HG03442 (cell line): ENCODE data around the gene SCN9A.
"Not testable (repeated sequence)": the region's sequence is repeated elsewhere in the genome, so short reads cannot be mapped to it uniquely, and the experiment has no call there.

Experiments
- ATAC-seq: cut with Tn5 transposase; IDR thresholded peaks from one replicate; pipeline ENCODE4 v1.9.1; 2021; ENCODE audit warnings: mild to moderate bottlenecking, moderate library complexity; ENCODE audit not compliant: unreplicated experiment

The SCN9A gene

GRCh38 chr2:166256896-166257295, 118.8 kb downstream of the SCN9A start:
- no peak for ATAC-seq

DNA sequence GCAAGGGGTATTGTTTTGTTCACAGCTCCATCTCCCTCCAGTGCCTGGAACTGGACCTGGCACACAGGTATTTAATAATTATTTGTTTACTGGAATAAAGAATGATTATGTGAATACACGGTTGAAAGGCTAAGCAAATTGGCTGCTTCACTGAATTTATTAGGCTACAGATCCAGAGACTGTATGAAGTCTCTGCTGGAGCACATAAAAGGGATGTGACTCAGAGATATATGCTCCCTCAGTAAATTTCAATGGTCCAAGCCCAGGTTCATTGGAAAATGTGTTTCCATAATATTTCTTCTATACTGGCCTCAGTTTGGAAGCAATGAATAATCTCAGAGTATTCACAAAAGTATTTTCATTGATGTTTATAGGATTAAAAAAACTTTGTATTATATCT, 126.4 kb downstream of the SCN9A start:
- no peak for ATAC-seq

DNA sequence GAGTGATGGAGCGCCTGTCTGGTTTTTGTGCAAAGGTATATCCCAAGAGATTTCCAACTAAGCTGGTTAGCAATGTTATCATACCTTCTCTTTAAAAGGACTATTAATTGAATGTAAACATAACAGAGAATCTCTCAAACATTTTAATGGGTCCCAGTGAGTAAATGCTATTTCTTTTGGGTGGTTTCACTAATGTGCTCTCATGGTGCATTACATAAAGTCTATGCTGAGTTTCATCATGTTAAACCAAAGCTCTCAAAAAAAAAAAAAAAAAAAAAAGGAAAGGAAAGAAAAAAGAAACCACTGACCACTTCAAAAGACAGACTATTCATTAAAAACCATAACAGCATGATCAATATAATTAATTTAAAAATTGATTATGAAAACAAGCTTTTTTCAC, 128.8 kb downstream of the SCN9A start:
- ATAC-seq = no peak

- no peak for ATAC-seq
These were observed 133.4 kb downstream of the SCN9A start for GRCh38 chr2:166242309-166242708.

DNA sequence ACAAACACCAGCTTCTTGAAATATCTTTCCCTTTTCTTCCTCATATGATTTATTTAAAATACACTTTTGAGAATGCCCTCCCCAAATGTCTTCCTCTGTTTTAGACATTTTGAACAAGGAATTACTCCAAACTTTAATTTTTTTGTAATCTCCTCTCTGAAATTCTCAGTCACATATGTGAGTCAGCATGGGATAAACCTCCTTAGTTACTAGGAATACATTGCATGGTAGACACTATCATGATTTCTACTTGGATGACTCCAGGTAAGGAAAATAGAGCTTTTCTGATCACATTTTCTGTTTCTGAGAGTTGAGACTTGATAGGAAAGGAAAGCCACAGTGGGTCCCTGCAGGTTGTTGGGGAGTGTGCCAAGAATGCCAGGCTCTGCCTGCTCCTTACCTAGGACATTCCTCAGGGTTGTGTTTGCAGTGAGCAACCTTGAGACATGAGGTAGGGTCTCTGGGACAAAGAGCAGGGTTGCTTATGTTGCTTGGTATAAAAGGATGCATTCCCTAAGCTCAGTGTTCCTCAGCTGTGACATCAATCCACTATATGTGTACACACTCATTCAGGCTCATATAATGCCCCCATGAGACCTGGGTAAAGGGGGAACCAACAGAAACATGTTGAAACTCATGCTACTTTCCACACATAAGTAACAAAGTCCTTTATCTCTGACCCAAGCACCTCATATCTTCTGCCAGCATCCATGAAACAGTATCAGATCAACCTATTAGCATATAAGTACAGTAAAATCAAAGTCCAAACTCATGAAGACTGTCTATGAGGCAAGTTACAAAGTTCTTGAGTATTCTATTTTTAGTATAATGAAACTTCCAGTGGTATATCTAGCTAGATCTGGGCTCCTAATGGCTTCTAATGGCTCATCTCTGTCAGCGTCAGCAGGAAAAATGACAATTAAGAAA, 135.1 kb downstream of the SCN9A start:
- ATAC-seq = no peak

DNA sequence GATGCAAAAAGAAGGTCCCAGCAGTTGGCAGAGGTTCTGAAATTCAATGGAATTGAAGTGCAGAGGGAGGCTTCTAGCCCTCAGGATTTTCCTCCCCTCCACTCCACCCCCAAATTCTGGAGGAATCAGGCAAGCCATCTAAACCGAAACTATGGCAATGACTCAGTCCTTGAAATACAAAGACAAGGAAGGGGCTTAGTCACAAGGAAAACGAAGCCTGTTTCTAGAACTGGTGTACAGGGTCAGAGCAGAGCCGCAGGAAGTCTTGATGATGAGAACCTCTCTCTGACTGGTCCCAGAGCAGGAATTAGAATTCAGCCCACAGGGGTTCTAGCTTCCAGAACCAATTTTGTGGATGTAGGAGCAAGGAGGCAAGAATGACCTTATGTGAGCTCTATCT, 136.2 kb downstream of the SCN9A start:
- no peak for ATAC-seq

DNA sequence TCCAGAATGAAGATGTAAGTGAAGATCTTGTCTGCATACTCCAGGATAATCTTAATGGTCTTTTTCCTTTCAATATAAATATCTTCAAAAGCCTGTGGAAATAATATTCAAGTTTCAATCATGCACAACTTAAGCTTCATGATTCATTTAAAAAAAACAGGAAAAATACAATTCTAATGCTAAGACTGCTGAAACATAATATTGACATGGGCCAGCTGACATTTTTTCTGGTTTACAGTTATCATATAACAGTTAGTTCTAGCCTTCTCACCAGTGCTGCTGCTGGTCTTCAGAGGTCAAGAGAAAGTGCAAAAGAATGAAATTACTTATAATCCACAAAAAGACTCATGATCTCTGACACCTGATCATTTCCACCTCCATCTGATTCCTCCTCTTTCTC, 137.6 kb downstream of the SCN9A start:
- no peak for ATAC-seq

GRCh38 chr2:166234112-166234846, 141.5 kb downstream of the SCN9A start:
- no peak for ATAC-seq

GRCh38 chr2:166233244-166233643, 142.5 kb downstream of the SCN9A start:
- no peak for ATAC-seq

DNA sequence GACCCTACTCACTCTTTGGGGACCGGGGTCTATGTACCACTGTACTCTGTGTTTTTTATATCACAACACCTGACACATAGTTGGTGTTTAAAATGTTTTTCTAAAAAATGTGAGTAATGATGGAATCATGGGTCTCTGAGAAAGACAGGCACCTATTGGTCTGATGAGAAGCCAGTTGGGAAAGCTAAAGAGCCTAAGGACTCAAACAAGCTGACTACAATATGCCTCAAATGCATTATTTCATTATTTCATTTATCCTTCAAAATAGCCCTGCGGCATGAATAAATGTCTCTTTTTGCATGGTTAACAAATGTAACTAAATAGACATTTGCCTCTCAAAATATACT, 145.0 kb downstream of the SCN9A start:
- ATAC-seq = no peak

DNA sequence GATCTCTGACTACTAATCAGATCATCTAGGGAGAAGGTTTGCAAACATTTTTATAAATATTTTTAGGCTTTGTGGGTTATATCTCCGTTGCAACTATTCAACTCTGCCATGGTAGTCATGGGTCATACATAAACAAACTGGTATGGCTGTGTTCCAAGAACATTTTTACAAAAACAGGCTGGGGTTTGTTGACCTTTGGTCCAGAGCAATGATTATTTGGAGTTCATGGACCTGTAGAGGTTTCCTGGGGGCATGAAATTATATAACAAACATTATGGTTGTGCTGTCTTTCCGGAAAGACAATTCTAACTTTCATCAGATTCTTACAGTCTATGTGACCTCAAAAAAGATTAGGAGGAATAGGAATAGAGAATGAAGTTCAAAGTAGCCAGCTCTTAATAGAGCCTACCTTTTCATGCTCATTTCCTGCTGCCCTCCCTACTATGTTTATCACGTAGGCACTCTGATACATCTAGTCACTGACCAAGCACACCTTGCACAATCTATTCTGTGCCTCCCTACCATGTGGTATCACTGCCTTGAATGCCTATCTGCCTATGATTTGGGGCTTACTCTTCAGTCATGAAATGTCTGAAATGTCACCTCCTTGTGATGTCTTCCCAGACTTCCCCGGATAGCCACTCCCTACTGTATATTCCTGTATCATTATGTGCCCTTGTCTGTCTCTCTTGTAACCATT, 145.6 kb downstream of the SCN9A start:
- ATAC-seq = no peak

DNA sequence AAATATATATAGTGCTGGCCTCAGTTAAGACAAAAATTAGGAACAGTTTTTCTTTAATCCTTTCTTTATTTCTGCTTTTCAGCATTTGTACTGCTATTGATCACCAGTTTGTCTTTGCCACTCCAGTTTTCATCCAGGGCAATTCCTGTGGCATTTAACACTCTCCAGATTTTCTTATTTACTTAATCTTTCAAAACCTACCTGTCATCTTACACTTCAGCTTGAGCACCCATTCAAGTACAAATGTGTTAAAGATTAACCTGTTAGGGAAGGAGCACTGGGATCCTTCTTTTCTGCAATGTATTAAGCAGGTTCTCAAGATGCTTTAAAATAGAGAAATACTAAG, 146.1 kb downstream of the SCN9A start:
- ATAC-seq = no peak

DNA sequence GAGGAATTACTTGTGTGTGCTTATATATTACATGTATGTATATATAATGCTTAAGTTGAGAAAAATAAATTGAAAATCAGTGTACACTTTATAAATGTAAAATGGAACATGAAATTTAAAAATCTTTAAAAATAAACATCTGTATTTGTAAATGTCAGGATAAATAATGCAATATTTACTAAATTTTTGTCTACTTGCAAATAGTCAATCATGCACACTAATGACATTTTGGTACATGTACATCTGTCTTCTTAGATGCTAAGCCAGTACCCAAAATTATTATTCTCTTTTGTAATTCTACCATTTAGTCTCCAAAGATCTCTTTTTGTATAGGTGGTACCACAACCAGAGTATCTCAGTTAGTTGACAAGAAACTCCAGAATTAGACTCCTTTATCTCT, 151.5 kb downstream of the SCN9A start:
- no peak for ATAC-seq

DNA sequence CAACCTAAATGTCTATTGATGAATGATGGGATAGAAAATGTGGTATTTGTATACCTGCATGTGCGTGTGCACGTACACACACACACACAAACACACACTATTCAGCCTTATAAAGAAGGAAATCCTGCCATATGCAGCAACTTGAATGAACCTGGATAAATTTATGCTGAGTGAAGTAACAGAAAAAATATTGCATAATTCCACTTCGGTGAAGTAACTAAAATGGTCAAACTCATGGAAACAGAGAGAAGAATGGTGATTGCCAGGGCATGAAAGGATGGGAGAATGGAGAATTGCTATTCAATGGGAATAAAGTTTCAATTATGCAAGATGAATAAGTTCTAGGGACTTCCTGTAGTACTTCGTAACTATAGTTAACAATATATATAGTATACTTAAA, 152.4 kb downstream of the SCN9A start:
- ATAC-seq = no peak

DNA sequence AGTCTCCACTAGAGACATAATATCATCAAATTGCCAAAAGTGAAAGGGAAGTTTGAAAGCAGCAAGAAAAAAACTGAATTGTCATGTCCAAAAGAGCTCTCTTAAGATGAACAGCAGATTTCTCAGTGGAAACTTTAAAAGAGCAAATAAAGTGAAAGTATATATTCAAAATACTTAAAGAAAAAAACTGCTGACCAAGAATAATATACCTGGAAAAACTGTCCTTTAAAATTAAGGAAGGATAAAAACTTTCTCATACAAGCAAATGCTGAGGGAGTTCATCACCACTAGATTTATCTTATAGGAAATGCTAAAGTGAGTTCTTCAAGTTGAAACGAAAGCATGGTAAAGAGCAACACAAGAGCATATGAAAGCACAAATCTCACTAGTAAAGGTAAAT, 164.7 kb downstream of the SCN9A start:
- no peak for ATAC-seq

DNA sequence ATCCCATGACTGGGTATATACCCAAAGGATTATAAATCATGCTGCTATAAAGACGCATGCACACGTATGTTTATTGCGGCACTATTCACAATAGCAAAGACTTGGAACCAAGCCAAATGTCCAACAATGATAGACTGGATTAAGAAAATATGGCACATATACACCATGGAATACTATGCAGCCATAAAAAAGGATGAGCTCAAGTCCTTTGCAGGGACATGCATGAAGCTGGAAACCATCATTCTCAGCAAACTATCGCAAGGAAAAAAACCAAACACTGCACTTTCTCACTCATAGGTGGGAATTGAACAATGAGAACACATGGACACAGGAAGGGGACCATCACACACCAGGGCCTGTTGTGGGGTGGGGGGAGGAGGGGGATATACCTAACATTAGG, 165.8 kb downstream of the SCN9A start:
- ATAC-seq = not testable (repeated sequence)

- not testable (repeated sequence) for ATAC-seq
These were observed 166.4 kb downstream of the SCN9A start for GRCh38 chr2:166209367-166209766.

- ATAC-seq = not testable (repeated sequence)
These were observed 169.6 kb downstream of the SCN9A start for GRCh38 chr2:166206153-166206552.

DNA sequence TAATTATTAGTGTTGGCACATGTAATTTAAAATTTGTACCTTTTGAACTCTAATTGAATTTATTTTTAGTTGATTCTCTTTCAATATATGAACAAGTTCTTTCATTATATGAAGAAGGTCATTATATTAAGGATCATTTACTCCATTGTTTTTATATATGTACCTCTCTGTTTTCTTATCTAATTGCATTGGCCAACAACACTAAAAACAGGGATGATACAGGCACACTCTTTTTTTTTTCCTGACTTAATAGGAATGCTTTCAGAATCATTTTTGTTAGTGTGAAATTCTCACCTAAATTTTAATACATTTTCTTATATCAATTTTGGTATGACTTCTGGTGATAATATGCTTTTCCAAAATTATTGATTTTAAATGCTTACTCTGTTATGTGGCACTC, 173.0 kb downstream of the SCN9A start:
- ATAC-seq = no peak

DNA sequence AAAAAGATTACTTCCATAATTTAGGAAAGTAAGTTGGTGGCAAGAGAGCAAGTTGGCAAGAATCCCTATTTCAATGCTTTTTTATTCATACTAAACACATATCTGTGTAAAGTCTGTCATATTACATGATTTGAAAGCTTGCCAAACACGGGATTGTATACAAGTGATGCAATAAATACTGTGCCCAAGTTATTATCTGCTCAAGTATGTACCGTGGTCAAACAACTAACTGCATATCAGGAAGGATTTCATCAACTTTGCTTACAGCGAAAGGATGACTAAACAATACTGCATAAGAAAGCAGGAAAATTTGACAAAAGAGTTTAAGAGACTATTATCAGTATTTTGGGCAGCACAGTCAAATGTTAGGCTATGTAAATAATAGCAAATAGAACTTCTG, 178.3 kb downstream of the SCN9A start:
- ATAC-seq = no peak

DNA sequence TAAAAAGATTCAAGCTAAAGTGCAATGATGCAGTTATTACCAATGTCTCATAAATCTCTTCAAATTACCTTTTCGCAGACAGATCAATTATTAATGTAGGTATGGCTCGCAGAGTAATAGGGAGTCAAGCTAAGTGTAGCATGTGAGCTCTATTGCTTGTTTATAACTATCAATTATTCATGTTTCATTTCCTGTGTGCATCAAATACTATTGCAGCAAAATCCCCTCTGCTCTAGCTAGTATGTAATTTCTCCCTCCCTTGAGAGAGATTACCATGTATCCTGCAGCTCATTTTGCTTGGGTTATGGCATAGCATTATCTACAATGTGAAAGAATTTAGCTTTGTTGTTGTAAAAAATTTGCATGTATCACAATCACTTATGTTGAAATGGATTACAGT, 182.3 kb downstream of the SCN9A start:
- ATAC-seq = no peak

DNA sequence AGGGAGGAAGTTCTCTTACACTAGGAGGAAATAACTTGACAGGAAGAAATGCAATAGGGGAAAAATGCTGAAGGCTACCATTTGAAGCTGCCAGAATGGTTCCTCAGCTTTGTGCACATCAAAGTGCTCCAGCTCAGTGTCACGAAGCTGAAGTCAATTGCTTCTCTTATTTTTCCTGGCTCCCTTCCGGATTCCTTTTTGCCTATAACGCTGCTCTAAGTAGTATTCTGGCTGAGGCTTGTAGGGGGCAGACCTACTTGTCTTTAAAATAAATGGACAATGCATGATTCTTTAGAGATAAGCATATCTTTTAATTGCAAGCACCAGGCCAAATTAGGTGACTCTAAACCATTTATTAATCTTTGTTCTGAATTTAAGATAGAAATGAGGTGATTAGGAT, 187.7 kb downstream of the SCN9A start:
- ATAC-seq = no peak
